Epithelial cell of prostate (primary cell): ENCODE data around the gene MTA1.

Experiments
- DNase-seq: peaks from one replicate; pipeline ENCODE4 v3.0.0-alpha.2; 2011; ENCODE audit warnings: low read depth, low spot score
- H3K27ac ChIP-seq: fragments of 450-650 bp; 2 replicates; pipeline ENCODE4 v1.5.1; 2017; ENCODE audit warnings: mild to moderate bottlenecking

MTA1 gene

GRCh38 chr14:105471823-105472485 is 52.3 kb downstream of the MTA1 start:
- H3K27ac ChIP-seq = no peak overlapping the region
- no peak for DNase-seq

GRCh38 chr14:105472486-105472991 is 52.9 kb downstream of the MTA1 start:
- no peak for DNase-seq
- H3K27ac ChIP-seq = no peak overlapping the region

GRCh38 chr14:105473033-105473676 is 53.5 kb downstream of the MTA1 start:
- H3K27ac ChIP-seq = no peak overlapping the region
- no peak for DNase-seq

GRCh38 chr14:105473677-105474482 is 54.3 kb downstream of the MTA1 start:
- peak; percentile 24 for DNase-seq
- peak overlapping the region; percentile 36 for H3K27ac ChIP-seq

- no peak for DNase-seq
- H3K27ac ChIP-seq = peak within 1 kb of the TSS; percentile 36
Measured at GRCh38 chr14:105474483-105475268, 55.0 kb downstream of the MTA1 start, which contains the start of gene CRIP2. Gene CRIP2, plus strand, starts transcription at chr14:105474821. Its CDS starts 42 bp downstream, at chr14:105474863.

- peak overlapping the region; percentile 36 for H3K27ac ChIP-seq
- no peak for DNase-seq
Measured at GRCh38 chr14:105475269-105476096, 55.9 kb downstream of the MTA1 start.

- H3K27ac ChIP-seq = peak overlapping the region; percentile 36
- DNase-seq = no peak
Measured at GRCh38 chr14:105476097-105476830, 56.6 kb downstream of the MTA1 start.

GRCh38 chr14:105476831-105477659 is 57.4 kb downstream of the MTA1 start:
- no peak for DNase-seq
- H3K27ac ChIP-seq = no peak overlapping the region

GRCh38 chr14:105477660-105478397 is 58.2 kb downstream of the MTA1 start:
- no peak for DNase-seq
- no peak overlapping the region for H3K27ac ChIP-seq

- no peak overlapping the region for H3K27ac ChIP-seq
- no peak for DNase-seq
Measured at GRCh38 chr14:105478398-105479251, 59.0 kb downstream of the MTA1 start.

GRCh38 chr14:105479431-105480158 is 60.0 kb downstream of the MTA1 start:
- DNase-seq = no peak
- H3K27ac ChIP-seq = no peak overlapping the region

GRCh38 chr14:105480199-105480746 is 60.6 kb downstream of the MTA1 start:
- H3K27ac ChIP-seq = no peak overlapping the region
- no peak for DNase-seq

- H3K27ac ChIP-seq = peak overlapping the region; percentile 82
- DNase-seq = peak; percentile 34
Measured at GRCh38 chr14:105480807-105481801, 61.5 kb downstream of the MTA1 start.

GRCh38 chr14:105481886-105482457 is 62.3 kb downstream of the MTA1 start:
- DNase-seq = peak; percentile 84
- peak overlapping the region; percentile 82 for H3K27ac ChIP-seq
